ENCODE data around the gene LRRC4C.

The LRRC4C gene

DNA sequence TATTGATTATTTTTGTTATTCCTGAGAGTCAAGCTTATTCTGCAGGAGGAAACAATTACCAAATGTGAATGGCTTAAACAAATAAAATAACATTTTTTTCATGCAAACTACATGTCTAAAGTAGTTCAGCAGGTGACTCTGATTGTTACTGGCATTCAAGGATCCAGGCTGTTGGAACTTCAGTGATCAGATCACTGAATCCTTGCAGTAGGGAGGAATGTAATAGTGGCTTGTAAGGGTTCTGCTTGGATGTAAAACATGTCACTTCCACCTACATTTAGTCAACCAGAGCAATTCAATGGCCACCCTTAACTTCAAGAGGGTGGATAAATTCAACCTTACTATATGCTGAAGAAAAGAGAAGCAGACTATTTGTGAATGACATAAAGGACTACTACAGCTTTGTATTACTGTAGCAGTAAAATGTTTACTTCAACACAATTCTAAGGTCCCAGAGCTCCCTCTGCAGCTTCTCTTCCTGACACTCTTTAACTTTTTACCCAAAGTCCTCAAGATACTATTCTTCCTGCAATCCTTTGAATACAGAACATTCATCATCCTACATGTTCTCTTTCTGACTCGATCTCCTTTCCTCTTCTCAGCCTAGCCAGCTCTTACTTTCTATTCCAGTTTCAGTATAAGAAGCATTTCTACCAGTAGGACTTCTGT lies 284.0 kb downstream of the LRRC4C start:
- in situ Hi-C loops (cut with HindIII; ENCODE audit: low sequenced_read_pairs), result no loop called here

DNA sequence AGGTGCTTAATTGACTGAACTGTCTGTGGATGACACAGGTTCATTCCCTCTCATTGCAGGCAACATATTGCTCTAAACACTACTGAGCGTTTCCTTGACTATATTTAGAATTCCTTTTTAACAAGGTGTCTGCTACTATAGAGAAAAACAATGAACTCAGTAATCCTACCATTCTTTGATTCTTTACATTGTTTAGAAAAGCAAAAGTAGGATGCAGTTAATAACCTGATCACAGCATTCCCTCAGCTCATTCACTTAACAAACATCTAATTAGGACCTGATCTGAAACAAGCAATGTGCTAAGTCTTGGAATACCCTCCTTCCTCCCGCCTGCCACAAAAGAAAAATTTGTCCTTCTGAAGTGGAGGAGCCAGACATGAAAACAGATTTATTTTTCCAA lies 313.1 kb downstream of the LRRC4C start:
- in situ Hi-C loops (cut with HindIII; ENCODE audit: low sequenced_read_pairs), result no loop called here

DNA sequence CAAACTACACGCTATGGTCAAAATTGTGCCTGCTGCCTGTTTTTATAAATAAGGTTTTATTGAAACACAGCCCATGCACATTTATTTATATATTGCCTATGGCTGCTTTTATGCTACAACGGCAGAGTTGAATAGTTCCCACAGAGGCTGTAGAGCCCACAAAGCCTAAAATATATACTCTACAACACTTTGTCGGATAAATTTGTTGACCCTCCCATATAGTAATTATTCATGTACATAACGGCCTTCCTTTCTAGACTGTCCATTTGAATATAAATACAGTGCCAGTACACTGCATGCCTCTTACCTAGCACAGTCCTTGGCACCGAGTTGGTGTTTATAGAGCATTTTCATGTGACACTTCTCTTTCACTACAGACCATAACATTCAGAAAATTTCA lies 314.0 kb downstream of the LRRC4C start:
- in situ Hi-C loops (cut with HindIII; ENCODE audit: low sequenced_read_pairs), result no loop called here

DNA sequence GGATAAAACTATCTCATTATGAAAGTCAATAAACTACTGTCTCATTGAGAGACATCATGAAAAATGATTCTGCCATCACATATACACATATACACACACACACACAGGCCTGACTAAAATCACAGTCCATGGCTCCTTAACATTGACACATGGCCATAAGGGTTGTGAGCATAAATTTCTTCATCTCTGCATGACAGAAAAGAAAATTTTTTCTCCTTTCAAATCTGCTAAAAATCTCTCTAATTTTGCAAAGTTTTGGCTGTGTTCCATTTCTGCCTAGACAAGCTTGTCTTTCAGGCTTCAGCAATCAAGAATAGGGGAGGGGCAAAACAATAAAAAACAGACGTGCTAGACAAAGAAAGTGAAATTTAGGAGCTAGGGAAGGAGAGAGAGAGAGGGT lies 324.5 kb downstream of the LRRC4C start:
- in situ Hi-C loops (cut with HindIII; ENCODE audit: low sequenced_read_pairs), result no loop called here

DNA sequence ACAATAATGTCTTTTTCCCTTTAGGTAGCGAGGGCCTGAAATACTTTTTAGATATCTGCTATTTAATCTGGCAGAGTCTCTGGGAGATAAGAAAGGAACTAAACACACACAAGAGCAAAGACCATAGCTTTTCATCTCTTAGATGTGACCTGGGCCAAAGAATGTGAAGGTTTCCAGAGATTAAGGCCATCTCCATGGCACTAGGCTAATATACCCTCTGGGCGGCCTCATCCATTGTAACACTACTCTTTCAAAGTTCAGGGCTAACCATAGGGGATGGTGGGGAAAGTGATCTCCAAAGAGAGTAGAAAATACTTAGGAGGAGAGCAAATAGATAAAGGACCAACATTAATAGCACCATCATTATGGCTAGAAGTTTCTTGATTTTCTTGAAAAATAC lies 326.4 kb downstream of the LRRC4C start:
- in situ Hi-C loops (cut with HindIII; ENCODE audit: low sequenced_read_pairs), result no loop called here

DNA sequence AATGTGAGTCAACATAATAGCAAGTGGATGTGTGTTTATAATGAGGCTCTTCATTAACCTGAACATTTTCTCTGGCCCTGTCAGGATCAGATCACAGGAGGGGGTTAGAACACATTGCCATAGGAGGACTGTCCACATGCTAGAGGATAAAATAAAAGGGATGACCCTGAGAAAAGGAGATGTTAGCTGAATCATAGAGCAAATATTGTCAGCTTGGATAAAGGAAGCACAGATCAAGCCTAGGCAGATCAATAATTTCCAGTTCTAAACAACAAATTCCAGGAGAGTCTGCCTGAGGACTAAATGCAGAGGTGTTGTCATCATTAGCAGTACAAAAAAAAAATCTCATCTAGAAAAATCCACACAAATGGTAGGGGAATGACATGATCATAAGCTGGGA lies 337.9 kb downstream of the LRRC4C start:
- in situ Hi-C loops (cut with HindIII; ENCODE audit: low sequenced_read_pairs), result no loop called here

DNA sequence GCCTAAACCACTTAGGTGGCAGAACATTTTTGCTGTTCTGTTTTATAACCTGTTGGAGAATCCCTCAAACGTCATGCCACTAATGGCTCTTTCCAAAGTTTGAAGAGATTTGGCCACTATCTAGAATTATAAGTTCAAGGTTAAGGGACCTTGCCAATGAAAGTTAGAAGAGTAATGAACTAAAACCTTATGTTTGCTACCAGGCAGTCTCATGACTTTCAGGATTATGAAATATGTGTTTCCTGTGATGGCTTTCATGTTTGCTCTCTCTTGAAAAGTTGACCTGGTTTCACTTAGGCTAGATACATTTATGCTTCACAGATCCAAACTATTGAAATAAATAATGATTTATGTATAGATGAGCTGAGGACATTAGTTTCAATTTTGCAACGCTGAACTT lies 340.0 kb downstream of the LRRC4C start:
- in situ Hi-C loops (cut with HindIII; ENCODE audit: low sequenced_read_pairs), result no loop called here

DNA sequence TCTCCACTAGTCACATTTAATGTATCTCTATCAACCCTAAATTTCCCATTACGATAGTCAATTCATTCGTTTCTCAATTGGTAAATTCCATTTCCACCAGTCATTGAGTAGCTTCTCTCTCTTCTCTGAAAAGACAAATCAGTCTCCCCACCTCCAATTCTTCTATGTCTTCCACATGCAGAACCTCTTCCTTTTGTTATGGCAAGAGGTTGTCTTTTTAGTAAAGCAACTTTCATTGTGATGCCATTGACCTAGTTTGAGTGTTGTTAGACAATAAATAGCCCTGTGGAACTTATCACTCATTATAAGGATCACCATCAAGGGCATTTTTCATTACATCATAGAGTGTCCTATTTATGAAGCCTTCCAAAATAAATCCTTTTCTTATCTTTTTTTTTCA lies 340.9 kb downstream of the LRRC4C start:
- in situ Hi-C loops (cut with HindIII; ENCODE audit: low sequenced_read_pairs), result no loop called here

DNA sequence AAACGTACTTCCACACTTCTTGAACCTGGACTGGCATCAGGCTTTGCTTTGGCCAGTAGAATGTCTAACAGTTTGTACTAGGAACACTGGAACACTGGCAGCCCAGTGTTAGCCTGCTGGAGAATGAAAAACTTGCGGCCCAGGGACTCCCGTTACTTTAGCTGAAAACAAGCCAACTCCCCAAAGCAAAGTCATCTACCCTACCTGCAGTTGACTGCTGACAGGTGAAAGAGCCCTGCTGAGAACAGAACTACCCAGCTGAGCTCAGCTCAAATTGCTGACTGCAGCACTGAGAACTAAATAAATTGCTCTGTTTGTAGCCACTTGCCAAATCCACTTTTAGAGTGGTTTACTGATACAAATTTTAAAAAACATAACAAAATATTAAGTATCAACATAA lies 342.5 kb downstream of the LRRC4C start:
- in situ Hi-C loops (cut with HindIII; ENCODE audit: low sequenced_read_pairs), result no loop called here

DNA sequence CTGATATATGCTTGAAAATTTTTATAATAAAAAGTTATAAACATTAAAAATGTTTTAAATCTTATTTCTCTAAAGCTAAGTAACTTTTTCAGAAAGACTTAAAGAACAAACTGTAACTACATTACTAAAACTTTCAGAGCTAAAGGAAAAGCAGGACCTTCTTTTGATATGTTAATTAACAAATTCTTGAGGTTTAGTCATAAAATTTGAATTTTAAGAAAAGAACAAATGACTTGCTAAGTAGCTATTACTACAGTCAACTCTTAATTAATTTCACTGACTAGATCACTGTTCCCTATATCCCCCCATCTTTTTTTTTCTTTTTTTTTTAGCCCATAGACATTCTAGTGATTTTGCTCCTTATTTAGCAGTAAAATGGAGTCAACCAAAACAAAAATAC lies 344.4 kb downstream of the LRRC4C start:
- in situ Hi-C loops (cut with HindIII; ENCODE audit: low sequenced_read_pairs), result no loop called here

DNA sequence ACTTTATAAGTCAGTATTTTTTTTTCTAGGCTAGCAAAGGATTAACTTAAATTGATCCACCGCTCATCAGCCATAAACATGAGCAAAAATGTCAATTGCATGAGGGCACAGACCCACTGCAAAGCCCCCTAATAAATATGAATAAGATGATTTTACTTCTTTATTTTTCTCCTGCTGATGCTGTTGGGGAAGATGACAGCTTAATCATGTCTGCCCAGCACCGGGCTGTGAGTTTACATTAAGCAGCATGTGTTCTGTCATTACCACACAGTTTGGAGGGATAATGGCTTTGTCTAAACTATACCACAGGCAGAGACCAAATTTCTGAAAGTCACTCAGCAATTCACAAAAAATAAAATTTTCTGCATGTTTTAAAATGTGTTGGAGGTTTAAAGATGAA lies 346.3 kb downstream of the LRRC4C start:
- in situ Hi-C loops (cut with HindIII; ENCODE audit: low sequenced_read_pairs), result no loop called here

DNA sequence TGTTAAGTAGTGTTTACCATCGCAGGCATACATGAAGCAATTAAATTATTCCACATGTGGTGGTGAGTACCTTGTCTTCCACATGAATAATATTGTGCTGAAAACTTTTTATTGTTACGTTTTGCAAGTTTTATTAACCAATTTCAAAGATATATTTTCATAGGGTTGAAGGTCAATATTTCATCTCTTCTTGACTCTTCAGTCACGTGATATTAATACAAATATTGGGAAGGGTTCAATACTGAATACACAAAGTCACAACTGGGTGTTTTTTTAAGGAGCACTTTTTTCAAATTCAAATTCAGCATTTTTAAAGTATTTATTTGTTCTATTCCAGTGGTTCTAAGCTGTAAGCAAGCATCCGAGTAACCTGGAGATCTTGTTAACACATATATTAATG lies 348.9 kb downstream of the LRRC4C start:
- in situ Hi-C loops (cut with HindIII; ENCODE audit: low sequenced_read_pairs), result no loop called here

DNA sequence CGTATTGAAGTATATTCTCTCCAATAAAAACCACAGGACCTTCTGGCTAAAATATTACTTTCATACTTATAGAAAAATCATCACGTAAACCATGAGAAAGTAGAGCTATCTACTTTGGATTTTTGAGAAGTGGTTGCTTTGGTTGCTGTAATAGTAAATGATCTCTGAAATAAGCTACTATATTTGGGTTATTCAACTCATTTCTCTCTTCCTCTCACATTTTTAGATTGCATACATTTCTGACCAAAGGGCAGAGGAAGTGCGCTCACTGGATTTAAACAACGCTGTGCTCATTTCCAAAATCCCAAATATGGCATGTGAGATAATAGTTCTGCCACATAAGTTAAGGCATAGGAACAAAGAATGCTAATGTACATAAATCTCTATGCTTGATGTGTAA lies 357.0 kb downstream of the LRRC4C start:
- in situ Hi-C loops (cut with HindIII; ENCODE audit: low sequenced_read_pairs), result no loop called here

DNA sequence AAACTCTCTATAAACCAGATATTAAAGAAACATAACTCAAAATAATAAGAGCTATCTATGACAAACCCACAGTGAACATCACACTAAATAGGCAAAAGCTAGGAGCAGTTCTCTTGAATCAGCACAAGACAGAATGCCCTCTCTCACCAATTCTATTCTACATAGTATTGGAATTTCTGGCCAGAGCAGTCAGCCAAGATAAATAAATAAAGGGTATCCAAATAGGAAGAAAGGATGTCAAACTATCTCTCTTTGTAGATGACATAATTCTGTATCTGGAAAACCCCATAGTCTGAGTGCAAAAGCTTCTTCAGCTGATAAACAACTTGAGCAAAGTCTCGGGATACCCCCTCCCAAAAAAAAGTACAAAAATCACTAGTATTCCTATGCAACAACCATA lies 359.8 kb downstream of the LRRC4C start:
- in situ Hi-C loops (cut with HindIII; ENCODE audit: low sequenced_read_pairs), result no loop called here

DNA sequence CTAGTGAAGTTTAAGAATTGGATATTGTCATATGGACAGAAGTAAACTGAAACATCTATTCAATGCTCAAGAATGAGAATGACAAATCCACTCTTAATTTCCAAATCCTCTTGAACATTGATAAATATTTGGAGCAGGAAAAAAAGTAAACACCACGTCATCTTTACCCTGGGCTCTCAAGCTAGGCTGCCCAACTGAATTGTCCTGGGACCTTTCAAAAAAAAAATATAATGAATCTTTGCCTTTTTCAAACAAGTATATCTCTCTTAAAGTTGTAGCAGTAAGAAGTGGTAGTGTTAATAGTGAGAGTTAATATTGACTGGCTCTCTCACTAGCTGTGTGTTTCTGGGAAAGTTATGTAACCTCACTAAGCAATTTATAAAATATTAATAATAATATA lies 374.3 kb downstream of the LRRC4C start:
- in situ Hi-C loops (cut with HindIII; ENCODE audit: low sequenced_read_pairs), result no loop called here

DNA sequence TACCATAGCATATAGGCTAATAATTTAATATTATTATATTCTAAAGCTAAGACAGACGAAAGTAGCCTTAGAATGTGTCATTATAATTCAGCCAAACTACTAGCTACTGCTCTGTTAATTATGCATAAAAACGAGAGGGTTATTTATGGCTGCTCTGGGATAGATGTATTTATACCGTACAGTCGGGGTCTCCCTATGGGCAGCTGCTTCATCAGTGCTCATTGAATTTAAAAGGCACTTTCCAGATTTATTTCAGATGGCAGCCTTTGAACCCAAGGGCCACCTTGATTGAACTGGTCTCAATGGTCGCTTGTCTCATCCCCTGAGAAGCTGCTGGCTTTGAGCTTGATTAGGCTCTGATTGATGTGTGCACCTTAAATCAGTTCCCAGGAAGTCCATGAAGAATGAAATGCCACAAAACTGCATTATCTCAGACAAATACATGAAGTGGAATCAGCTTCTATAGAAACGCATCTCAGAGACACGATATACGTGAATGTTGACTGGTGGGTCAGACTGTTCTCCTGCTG lies 377.6 kb downstream of the LRRC4C start:
- in situ Hi-C loops (cut with HindIII; ENCODE audit: low sequenced_read_pairs), result no loop called here

DNA sequence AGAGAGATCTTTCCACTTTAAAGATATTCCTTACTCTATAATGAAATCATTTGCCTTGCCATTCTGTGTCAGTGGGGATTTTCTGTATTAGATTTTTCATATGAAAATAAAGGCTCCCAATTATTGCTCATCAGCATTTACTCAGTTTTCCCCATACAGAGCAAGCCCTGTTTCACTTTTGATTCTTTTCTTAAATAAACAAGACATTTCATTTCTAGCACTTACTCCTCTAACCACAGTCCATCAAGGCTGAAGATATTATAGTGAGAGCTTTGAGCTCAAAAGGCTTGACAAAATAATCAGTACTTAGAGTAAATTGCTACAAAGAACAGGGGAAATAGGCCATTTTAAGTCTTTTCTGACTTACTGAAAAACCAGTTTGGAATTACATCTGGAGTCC lies 385.1 kb downstream of the LRRC4C start:
- in situ Hi-C loops (cut with HindIII; ENCODE audit: low sequenced_read_pairs), result no loop called here

DNA sequence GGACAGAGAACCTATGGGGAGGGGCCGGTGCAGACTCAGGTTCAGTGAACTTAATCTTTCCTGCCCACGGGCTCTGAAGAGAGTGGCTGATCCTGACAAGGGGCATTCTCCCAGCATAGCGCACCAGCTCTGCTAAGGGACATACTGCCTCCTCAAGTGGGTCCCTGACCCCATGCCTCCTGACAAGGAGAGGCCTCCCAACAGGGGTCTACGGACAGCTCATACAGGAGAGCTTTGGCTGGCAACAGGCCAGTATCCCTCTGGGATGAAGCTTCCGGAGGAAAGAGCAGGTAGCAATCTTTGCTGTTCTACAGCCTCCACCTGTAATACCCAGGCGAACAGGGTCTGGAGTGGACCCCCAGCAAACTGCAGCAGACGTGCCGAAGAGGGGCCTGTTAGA lies 394.0 kb downstream of the LRRC4C start:
- in situ Hi-C loops (cut with HindIII; ENCODE audit: low sequenced_read_pairs), result no loop called here

DNA sequence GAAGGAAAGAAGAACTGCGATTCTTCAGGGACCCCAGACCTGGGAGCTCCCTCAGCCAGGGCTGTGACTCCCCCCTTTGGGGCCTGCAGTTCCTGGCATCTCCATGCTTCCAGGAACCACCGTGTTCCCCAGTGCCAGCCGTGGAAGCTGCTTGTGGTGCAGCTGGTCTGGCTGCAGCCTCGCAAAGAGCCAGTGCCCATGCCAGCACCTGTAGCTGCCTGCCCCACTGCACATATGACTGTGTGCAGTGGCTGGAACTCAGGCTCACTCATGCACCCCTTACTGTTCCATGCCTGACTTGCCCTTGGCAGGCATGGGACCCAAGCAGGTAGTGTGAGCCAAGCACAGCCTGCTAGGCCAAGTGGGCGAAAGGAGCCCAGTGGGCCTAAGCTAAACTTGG lies 401.3 kb downstream of the LRRC4C start:
- in situ Hi-C loops (cut with HindIII; ENCODE audit: low sequenced_read_pairs), result no loop called here

DNA sequence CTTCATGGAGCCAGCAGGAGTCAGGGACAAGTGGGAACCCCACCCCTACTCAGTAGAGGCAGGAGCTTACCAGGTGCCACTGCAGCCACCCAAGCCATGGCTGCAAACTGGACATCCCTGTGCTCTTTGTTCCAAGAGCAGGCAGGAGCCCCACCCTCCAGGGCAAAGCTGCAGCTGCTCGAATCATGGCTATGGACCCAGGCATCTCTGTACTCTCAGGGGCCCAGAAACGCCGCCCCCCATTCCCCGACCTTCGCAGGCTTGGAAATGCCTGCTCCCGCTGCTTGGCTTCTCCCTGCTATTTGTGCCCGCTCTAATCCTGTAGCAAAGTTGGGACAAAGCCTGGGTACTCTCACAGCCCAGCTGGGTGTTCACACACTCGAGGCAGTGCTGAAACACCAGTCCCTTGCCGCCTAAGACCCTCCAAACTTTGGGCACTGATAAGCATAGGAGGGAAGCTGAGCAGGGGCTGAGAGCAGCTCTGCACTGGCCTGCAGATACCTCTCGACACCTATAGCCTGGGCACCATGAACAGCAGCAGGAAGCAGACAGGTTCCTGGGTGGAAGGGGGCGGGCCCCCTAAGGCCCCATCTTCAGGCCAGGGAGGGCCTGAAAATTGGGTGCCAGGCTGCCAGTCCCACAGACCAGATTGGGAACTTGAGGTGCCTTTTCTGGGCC lies 402.4 kb downstream of the LRRC4C start:
- in situ Hi-C loops (cut with HindIII; ENCODE audit: low sequenced_read_pairs), result no loop called here

DNA sequence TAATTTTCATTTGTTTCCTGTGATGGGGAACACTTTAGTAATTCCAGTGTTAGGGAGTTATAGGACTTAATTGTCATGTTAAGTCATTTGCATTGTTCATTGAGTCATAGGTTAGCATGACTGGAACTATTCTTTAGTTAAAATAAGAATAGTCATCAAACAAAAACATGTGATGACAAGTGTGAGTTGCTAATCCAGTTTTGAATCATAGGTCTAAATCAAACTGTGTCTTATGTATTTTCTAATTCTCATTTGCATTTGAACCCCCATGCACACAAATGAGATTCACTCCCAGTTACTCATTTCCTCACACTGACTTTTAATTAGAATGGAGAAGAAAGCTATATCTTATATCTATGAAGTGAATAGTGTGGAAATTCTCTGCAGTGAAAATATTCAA lies 405.6 kb downstream of the LRRC4C start:
- in situ Hi-C loops (cut with HindIII; ENCODE audit: low sequenced_read_pairs), result no loop called here

DNA sequence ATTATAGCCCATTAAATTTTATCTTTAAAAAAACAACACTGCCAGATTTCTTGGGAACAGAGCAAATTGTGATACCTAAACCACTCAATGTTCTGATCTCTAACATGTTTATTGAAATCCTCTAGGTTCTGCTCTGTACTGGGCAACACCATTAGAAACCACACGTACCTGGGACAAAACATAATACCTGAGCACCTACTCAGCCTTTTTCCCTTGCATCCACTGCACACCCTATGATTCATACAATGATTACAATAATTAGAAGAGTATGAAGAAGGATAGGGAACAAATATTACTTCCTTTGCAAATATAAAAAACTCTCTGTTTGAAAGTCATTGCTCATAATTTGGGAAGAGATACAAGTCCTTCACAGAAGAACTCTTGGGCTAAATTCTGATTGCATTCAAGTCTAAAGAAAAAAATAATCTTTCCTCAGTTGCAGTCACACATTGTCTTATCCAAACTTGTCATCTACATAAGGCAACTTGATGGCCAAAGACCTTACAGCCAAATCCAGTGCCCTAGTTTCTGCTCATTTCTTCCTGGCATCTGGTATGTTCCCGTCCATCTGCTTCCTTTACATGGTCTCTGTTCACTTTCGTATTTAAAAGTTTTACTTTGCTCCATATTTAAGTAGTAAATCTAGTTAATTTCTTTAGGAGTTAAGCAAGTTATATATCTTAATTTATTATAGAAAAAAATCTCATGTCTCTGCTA lies 407.4 kb downstream of the LRRC4C start:
- in situ Hi-C loops (cut with HindIII; ENCODE audit: low sequenced_read_pairs), result no loop called here
